ENCODE measurements around the gene APLNR.

GRCh38 chr11:57262157-57262556, 25.1 kb upstream of the APLNR start:
- TF ChIP-seq, protein P1, sequence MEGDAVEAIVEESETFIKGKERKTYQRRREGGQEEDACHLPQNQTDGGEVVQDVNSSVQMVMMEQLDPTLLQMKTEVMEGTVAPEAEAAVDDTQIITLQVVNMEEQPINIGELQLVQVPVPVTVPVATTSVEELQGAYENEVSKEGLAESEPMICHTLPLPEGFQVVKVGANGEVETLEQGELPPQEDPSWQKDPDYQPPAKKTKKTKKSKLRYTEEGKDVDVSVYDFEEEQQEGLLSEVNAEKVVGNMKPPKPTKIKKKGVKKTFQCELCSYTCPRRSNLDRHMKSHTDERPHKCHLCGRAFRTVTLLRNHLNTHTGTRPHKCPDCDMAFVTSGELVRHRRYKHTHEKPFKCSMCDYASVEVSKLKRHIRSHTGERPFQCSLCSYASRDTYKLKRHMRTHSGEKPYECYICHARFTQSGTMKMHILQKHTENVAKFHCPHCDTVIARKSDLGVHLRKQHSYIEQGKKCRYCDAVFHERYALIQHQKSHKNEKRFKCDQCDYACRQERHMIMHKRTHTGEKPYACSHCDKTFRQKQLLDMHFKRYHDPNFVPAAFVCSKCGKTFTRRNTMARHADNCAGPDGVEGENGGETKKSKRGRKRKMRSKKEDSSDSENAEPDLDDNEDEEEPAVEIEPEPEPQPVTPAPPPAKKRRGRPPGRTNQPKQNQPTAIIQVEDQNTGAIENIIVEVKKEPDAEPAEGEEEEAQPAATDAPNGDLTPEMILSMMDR (conservative IDR thresholded peaks at IDR 0.05 in 1 of 2, IDR thresholded peaks at IDR 0.05 in 1 of 2; ENCODE audit: low read depth in 1 of 2, low read length in 2 of 2): no peak
- TF ChIP-seq EZH2 (IDR thresholded peaks at IDR 0.05; ENCODE audit: low read length, missing control alignments): no peak

Measured in fibroblast of lung (primary cell).